HG03280 (cell line): ENCODE measurements around the gene ISG20L2.
"Not testable (repeated sequence)": the region's sequence is repeated elsewhere in the genome, so short reads cannot be mapped to it uniquely, and the experiment has no call there.

Experiments
- ATAC-seq: cut with Tn5 transposase; IDR thresholded peaks from one replicate; pipeline ENCODE4 v1.9.1; 2021; ENCODE audit warnings: mild to moderate bottlenecking, moderate library complexity; ENCODE audit not compliant: unreplicated experiment

ISG20L2 gene

GRCh38 chr1:156728599-156729462, at the start of gene ISG20L2:
Gene ISG20L2 (minus strand): TSS chr1:156728766. CDS start chr1:156727652, 1,114 bp downstream.
- peak; percentile 90 for ATAC-seq

- no peak for ATAC-seq
Observed at GRCh38 chr1:156777573-156777972, 49.0 kb upstream of the ISG20L2 start.

GRCh38 chr1:156776942-156777341, 48.4 kb upstream of the ISG20L2 start:
- ATAC-seq = no peak

GRCh38 chr1:156775799-156776198, 47.2 kb upstream of the ISG20L2 start:
- ATAC-seq = no peak

GRCh38 chr1:156773607-156774006, 45.0 kb upstream of the ISG20L2 start:
- no peak for ATAC-seq

GRCh38 chr1:156772728-156773497, 44.3 kb upstream of the ISG20L2 start:
- no peak for ATAC-seq

GRCh38 chr1:156772222-156772621, 43.7 kb upstream of the ISG20L2 start:
- no peak for ATAC-seq

- ATAC-seq = no peak
Observed at GRCh38 chr1:156768610-156769295, 40.2 kb upstream of the ISG20L2 start.

GRCh38 chr1:156767879-156768604, 39.5 kb upstream of the ISG20L2 start:
- ATAC-seq = peak; percentile 3

GRCh38 chr1:156767101-156767878, 38.7 kb upstream of the ISG20L2 start, which contains the start of gene PRCC:
Gene PRCC (plus strand): TSS chr1:156767535. CDS start chr1:156767772, 237 bp downstream.
- ATAC-seq = peak; percentile 88

GRCh38 chr1:156766298-156767100, 37.9 kb upstream of the ISG20L2 start:
- ATAC-seq = peak; percentile 9

GRCh38 chr1:156765666-156766065, 37.1 kb upstream of the ISG20L2 start:
- no peak for ATAC-seq

- not testable (repeated sequence) for ATAC-seq
Observed at GRCh38 chr1:156765136-156765535, 36.6 kb upstream of the ISG20L2 start.

GRCh38 chr1:156760796-156761104, 32.2 kb upstream of the ISG20L2 start:
- ATAC-seq = no peak

GRCh38 chr1:156760092-156760795, 31.7 kb upstream of the ISG20L2 start:
- ATAC-seq = no peak

- ATAC-seq = not testable (repeated sequence)
Observed at GRCh38 chr1:156757572-156758253, 29.1 kb upstream of the ISG20L2 start.

GRCh38 chr1:156756355-156756754, 27.8 kb upstream of the ISG20L2 start:
- ATAC-seq = no peak

GRCh38 chr1:156755527-156755950, 27.0 kb upstream of the ISG20L2 start:
- no peak for ATAC-seq
